Ecto neural progenitor cell (in vitro differentiated cells): ENCODE results near the gene PSMA6.
A peak's percentile ranks its signal among the peaks of the same experiment; 100 is the strongest.
"Not testable (repeated sequence)": the region's sequence is repeated elsewhere in the genome, so short reads cannot be mapped to it uniquely, and the experiment has no call there.

Experiments
- DNase-seq: peaks from one replicate; pipeline ENCODE4 v3.0.0-alpha.2; 2018; ENCODE audit warnings: low spot score

The PSMA6 gene

GRCh38 chr14:35326375-35326774, 34.2 kb downstream of the PSMA6 start:
- DNase-seq = no peak

GRCh38 chr14:35331605-35332516, 39.7 kb downstream of the PSMA6 start:
- DNase-seq = no peak

GRCh38 chr14:35332517-35333263, 40.5 kb downstream of the PSMA6 start:
- no peak for DNase-seq

- DNase-seq = no peak
Observed at GRCh38 chr14:35333264-35333730, 41.1 kb downstream of the PSMA6 start.

- no peak for DNase-seq
Observed at GRCh38 chr14:35333797-35334743, 41.9 kb downstream of the PSMA6 start.

GRCh38 chr14:35335388-35336092, 43.4 kb downstream of the PSMA6 start:
- no peak for DNase-seq

GRCh38 chr14:35336171-35336493, 44.0 kb downstream of the PSMA6 start:
- DNase-seq = not testable (repeated sequence)

- DNase-seq = peak; percentile 77
Observed at GRCh38 chr14:35336494-35337268, 44.5 kb downstream of the PSMA6 start.

GRCh38 chr14:35337269-35338255, 45.4 kb downstream of the PSMA6 start:
- DNase-seq = no peak

- DNase-seq = no peak
Observed at GRCh38 chr14:35338731-35339405, 46.7 kb downstream of the PSMA6 start.

GRCh38 chr14:35339761-35340406, 47.7 kb downstream of the PSMA6 start:
- no peak for DNase-seq

- DNase-seq = no peak
Observed at GRCh38 chr14:35340616-35341453, 48.7 kb downstream of the PSMA6 start.

GRCh38 chr14:35341454-35341750, 49.2 kb downstream of the PSMA6 start:
- DNase-seq = no peak

GRCh38 chr14:35341751-35342488, 49.7 kb downstream of the PSMA6 start:
- DNase-seq = peak; percentile 74

GRCh38 chr14:35342489-35343010, 50.4 kb downstream of the PSMA6 start:
- no peak for DNase-seq

GRCh38 chr14:35343702-35344101, 51.5 kb downstream of the PSMA6 start:
- no peak for DNase-seq
